Right ventricle myocardium inferior (tissue), 1 donor: Measurements from ENCODE around the gene MYCN. TPM values are rescaled to one million over a fixed set of nuclear protein-coding genes. Genes with fewer than 3 reads are reported as not detected.
"Not testable (repeated sequence)": the region's sequence is repeated elsewhere in the genome, so short reads cannot be mapped to it uniquely, and the experiment has no call there.

Experiments used
- ATAC-seq: fragments of 200-7000 bp; cut with Tn5 transposase; one replicate; pipeline ENCODE4 v1.9.1; 2020; ENCODE audit warnings: mild to moderate bottlenecking, moderate library complexity
- DNase-seq: peaks from one replicate; pipeline ENCODE4 v3.0.0; 2021; ENCODE audit errors: missing footprints
- intact Hi-C: fragments of 100-400 bp; cut with DNase I; formaldehyde crosslinking; loops from one replicate; pipeline ENCODE4 v1.11.0; 2022
- total RNA-seq: library from RNA; stranded (reverse); fragmentation: NEBNext Ultra II Directional; extraction: Animal tissue kit (Norgen Biotek cat#: 25700); gene quantifications from one replicate; pipeline ENCODE4 v1.2.1, GENCODE V29; 2021
- donor health status: DM: no; HTN: yes; CAD: no; lungs with severe emphysema.

The MYCN gene
- total RNA-seq, 1 donor from 2014 or later, result 0.54 TPM

DNA sequence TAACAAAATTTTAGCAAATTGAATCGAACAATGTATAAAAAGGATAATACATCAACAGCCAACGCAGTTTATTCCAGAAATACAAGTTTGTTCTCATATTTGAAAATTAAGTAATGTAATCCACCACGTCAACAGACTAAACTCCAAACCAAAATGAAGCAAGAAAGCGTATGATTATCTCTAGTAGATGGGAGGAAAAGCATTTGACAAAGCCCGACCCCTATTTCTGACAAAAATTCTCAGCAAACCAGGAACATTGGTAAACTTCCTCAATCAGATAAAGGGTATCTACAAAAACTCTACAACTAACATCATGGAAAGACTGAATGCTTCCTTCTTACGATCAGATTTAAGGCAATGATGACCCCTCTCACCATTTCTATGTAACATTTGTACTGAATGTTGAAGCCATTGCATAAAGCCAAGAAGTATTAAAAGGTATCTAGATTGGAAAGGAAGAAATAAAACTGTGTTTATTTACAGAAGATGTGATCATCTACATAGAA, 34.3 kb upstream of the MYCN start:
- DNase-seq, result no peak
- ATAC-seq, result no peak
- intact Hi-C loops, result no loop called here

DNA sequence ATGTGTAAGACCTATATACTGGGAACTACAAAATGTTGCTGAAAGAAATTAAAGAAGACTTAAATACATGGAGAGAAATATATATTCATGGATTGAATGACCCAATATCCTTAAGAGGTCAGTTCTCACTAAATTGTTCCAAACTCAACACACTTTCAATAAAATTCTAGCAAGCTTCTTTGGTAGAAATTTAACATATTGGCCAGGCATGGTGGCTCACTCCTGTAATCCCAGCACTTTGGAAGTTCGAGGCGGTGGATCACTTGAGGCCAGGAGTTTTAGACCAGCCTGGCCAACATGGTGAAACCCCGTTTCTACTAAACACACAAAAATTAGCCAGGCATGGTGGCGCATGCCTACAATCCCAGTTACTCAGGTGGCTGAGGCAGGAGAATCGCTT, 33.6 kb upstream of the MYCN start:
- intact Hi-C loops, result no loop called here
- no peak for DNase-seq
- ATAC-seq, result no peak

DNA sequence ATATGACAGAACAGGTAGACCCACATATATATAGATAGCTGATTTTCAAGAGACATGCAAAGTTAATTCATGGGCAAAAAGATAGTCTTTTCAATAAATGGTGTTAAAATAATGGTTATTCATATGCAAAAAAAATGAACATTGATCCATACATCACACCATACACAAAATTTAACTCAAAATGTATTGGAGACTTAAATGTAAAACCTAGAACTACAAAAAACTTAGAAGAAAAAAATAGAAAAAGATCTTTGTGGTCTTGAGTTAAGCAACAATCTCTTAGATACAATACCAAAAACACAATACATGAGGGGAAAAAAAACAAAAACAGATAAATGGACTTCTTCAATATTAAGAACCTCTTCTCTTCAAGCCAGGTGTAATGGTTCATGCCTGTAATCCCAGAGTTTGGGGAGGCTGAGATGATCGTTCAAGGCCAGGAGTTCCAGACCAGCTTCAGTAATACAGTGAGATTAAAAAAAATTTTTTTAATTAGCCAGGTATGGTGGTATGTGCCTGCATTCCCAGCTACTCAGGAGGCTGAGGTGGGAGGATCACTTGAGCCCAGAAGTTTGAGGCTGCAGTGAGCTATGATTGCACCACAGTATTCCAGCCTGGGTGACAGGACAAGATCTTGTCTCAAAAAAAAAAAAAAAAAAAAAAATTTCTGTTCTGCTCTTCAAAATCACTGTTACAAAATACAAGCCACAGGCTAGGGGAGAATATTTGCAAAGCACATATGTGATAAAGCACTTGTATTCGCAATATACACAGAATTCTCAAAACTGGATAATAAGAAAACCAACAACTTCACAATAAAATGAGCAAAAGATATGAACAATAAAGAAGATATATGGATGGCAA, 32.7 kb upstream of the MYCN start:
- no peak for DNase-seq
- no peak for ATAC-seq
- intact Hi-C loops, result no loop called here

DNA sequence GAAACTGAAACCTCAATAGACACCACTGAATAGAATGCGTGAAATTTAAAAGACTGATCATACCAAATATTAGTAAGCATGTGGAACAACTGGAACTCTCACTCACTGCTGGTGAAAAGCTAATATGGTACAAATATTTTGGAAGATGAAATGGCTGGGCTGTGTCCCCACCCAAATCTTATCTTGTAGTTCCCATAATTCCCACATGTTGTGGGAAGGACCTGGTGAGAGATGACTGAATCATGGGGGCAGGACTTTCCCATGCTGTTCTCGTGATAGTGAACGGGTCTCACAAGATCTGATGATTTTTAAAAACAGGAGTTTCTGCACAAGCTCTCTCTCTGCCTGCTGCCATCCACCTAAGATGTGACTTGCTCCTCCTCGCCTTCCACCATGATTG, 32.0 kb upstream of the MYCN start:
- no peak for DNase-seq
- no peak for ATAC-seq
- intact Hi-C loops, result no loop called here

DNA sequence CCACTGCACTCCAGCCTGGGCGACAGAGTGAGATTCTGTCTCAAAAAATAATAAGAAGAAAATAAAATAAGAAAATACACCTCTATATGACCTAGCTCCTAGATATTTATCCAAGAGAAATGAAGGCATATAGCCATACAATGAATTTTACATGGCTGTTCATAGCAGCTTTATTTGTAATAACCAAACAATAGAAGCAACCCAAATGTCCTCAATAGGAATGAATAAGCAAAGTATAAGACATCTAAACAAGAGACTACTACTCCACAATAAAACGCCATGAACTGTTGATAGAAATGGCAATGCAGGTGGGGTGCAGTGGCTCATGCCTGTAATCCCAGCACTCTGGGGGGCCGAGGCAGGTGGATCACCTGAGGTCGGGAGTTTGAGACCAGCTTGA, 31.2 kb upstream of the MYCN start:
- intact Hi-C loops, result no loop called here
- DNase-seq, result no peak
- no peak for ATAC-seq

DNA sequence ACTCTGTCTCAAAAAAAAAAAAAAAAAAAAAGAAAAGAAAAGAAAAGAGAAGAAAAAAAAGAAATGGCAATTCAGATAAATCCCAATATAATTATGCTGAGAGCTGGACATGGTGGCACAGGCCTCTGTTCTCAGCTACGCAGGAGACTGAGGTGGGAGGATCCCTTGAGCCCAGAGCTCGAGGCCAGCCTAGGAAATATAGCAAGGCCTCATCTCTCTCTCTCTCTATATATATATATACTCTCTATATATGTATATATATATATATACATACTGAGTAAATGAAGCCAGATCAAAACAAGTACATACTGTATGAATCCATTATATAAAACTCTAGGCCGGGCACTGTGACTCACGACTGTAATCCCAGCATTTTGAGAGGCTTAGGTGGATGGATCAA, 30.6 kb upstream of the MYCN start:
- intact Hi-C loops, result loop anchor here (5.0 kb wide), 2 partner anchors 177 to 272 kb away; no protein-coding TSS in a partner anchor
- ATAC-seq, result no peak
- no peak for DNase-seq

DNA sequence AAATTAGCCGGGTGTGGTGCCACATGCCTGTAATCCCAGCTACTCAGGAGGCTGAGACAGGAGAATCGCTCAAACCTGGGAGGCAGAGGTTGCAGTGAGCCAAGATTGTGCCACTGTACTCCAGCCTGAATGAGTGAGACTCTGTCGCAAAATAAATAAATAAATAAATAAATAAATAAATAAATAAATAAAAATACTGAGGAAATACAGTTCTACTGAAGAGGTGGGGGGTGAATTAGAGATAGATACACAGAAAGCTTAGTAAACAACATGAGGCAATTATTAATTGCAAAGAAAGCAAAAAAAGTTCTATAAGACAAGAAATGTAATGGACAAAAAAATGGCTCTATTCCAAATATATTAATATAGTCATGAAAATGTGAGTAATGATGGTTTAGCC, 29.1 kb upstream of the MYCN start:
- ATAC-seq, DNase-seq: not testable (repeated sequence)
- intact Hi-C loops, result loop anchor here (5.0 kb wide), 2 partner anchors 179 to 274 kb away; no protein-coding TSS in a partner anchor

DNA sequence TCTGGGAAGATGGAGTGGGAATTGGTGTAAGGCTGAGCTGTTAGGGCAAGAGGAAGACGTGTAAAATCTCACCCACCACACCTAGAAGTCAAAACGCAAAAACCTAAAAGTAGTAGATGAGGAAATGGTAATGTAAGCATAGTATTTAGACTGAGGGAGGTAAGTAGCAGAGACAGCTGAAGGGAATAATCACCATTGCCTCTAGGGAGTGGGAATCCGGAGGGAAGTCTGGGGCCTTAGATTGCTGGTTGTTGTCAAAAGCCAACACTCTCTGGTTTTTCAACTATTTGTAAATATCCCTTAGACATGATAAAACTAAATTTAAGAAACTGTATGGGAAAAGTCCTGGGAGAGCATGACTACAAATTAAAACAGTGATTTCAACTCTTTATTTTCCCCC, 28.7 kb upstream of the MYCN start:
- DNase-seq (no peak), ATAC-seq (no peak)
- intact Hi-C loops, result loop anchor here (5.0 kb wide), 2 partner anchors 179 to 274 kb away; no protein-coding TSS in a partner anchor

DNA sequence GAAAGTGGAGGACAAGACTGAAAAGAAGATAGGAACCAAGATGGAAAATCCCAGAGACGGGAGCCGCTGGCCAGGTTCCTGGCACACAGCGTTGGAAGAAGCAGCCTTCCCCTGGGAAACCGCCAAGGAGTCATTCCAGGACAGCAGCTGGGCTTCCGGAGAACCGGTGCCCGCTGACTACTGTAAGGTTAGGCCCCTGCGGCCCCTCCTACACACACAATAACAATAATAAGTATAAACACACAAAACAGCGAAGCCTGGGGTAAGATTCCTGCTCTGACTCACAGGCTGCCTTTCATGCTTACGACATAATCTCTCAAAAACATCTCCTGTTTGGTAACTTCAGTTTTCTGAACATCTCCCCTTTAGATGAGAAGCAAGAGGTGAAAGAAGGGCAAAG, 28.1 kb upstream of the MYCN start:
- no peak for DNase-seq
- intact Hi-C loops, result loop anchor here (5.0 kb wide), 2 partner anchors 180 to 275 kb away; no protein-coding TSS in a partner anchor
- ATAC-seq, result peak; percentile 72

DNA sequence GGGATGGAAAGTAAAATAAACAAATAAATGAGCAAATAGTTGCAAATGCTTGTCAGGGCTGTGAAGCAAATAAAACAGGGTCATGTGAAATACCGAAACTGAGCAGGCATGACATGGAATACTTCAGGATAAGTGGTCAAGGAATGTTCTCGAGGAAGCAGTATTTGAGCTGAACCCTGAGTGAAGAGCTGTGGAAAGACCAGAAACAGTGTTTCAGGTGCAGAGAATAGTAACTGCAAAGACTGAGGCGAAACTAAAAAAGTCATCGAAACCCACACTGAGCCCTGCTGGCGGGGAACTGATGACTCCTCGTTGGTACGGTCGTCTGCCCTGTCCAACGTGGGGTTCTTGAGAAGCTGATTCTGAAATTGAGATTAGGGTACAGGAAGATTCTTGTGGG, 27.2 kb upstream of the MYCN start:
- intact Hi-C loops, result loop anchor here (5.0 kb wide), 2 partner anchors 181 to 276 kb away; no protein-coding TSS in a partner anchor
- ATAC-seq (no peak), DNase-seq (no peak)

DNA sequence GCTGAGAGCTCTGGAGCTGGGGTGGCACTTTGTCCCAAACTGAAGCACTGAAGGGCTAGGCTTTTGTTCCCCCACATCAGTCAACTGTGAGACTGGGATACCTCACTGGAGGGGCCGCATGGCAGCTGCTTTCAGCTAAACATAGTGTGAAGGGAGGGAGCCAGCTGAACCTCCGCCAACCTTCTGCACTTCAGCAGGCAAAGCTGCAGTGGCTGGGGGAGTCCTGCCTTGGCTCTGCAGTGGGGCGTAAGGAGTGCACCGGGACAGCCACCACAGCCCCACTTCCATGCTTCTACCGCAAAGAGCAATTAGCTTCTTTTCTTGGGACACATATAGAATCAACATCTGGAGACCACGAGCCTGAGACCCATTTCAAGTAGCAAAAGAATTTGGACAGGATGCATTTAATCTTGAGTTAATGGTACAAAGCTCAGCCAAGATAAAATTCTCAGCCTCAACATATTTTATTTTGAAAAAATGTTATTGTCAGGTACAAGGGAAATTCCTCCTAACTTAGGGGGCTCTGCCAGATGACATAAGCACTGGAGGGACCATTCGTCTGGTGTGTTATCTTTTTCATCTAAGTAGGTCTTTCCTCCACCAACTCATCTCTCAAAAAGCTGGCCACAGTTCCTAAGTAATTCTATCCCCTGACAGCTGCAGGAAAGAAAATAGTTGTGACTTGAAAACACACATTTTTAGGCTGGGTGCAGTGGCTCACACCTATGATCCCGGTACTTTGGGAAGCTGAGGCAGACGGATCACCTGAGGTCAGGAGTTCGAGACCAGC, 25.6 kb upstream of the MYCN start:
- DNase-seq (peak; percentile 87), ATAC-seq (peak; percentile 91)
- intact Hi-C loops, result loop anchor here (5.0 kb wide), 2 partner anchors 182 to 277 kb away; no protein-coding TSS in a partner anchor

DNA sequence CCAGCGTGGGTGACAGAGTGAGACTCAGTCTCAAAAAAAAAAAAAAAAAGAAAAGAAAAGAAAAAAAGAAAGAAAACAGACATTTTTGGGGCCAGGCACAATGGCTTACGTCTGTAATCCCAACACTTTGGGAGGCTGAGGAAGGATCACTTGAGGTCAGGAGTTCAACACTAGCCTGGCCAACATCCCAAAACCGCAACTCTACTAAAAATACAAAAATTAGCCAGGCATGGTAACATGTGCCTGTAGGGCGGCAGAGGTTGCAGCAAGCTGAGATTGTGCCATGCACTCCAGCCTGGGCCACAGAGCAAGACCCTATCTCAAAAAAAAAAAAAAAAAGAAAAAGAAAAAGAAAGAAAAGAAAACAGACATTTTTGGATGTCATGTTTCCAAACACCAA, 24.8 kb upstream of the MYCN start:
- intact Hi-C loops, DNase-seq, ATAC-seq: not testable (repeated sequence)

DNA sequence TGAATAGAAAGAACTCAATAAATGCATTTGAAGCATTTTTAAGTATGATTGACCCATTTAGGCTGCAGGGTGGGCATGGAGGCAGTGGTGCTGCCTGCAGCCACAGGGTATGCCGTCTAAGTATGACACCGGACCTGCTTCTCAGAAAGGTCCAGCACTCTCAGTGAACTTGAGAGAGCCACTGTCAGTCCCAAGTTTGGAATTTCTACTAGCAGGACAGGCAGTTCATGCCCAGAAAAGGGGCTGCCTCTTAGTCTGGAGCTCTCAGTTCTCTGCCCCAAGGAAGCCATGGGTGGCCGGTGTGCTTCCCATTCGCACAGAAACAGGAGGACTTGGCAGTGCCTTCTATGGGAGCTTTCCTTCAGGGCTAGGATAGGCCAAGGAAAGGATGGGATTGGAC, 24.0 kb upstream of the MYCN start:
- DNase-seq (no peak), ATAC-seq (no peak)
- intact Hi-C loops, result no loop called here

DNA sequence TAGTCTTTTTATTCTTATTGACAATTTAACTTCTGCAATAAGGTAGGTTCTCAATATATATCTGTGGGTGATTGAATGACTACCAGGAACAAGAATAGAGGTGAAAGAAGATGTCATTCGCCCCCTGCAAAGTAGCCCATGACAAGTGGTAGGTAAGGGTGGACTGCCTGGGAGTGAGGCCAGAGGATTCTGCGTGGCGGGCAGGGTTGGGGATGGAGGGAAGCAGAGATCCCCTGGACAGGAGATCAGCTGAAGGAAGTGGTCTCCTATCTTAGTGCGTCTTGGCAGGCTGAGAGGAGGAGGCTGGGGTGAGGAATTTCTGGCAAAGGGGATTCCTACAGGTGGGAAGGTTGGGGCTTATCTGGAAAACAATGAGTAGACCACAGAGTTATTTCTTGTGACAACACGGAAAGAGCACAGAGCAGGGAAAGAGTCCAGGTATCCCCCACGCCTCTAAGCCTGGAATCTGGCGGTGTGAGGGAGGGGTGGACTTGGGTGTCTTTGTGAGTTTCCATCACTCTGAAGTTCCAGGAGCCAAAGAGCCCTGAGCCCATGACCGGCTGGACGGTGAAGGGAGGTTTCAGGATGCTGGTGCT, 21.5 kb upstream of the MYCN start:
- intact Hi-C loops, result no loop called here
- DNase-seq, result no peak
- ATAC-seq, result no peak

DNA sequence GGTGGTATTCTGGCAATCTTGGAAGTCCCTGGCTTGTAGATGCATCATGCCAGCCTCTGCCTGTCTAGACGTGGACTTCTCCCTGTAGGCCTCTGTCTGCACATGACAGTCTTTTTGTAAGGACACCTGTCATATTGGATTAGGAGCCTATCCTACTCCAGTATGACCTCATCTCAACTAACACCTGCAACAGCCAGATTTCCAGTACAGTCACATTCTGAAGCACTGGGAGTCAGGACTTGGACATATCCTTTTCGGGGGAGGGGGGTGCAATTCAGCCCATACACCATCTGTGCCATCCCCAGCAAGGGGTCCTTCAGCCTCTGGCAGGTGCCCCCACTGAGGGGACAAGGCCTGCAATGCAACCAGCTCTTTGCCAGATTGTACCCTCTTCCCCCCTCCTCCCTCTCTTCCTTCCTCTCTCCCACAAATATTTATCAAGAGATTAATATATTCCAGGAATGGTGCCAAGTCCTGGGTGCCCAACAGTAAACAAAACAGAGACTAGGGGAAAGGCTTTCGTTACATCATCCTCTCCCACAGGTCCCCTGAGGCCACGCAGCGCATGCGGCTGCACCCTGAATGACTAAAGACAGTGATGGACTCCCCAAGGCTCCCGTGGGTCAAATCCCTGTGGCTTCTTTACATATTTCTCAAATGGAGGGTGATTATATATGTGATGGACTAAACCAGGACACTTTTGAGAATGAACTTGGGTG, 20.5 kb upstream of the MYCN start:
- ATAC-seq (no peak), DNase-seq (no peak)
- intact Hi-C loops, result no loop called here

DNA sequence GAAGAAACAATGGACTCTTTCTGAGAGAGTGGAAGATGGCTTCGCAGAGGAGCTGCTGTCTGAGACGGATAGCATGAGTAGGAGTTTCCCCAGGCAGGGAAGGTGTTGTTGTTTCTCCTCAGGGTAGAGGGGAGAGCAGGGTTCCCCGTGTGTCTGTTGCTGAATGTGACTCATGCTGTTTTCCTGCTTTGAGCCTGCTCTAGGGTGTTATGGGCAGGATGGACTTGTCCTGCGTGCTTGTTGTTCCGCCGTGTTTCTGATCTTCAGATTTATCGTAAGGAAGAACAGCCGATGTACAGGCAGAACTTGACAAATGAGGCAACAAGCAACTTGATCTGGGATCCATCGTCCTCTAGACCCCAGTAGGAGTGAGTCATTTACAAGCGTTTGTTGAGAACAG, 19.7 kb upstream of the MYCN start:
- intact Hi-C loops, result no loop called here
- no peak for DNase-seq
- no peak for ATAC-seq

DNA sequence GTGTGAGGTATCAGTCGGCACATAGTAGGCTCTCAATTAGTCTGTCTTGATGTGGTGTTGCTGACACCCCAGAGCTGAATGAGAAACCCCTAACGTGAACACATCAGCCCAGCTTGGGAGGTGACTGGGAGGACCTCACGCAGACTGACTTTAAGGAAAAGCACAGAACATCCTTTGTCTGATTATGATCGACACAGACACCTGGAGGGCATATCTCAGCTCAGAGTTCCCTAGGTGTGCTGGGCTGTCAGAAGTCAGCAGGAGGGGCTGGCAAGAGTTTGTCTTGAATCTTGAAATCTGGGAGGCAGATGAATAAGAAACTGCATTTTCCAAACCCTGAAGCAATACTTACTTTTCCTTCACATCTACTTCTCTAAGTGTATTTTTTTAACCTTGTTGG, 16.8 kb upstream of the MYCN start:
- ATAC-seq (no peak), DNase-seq (no peak)

DNA sequence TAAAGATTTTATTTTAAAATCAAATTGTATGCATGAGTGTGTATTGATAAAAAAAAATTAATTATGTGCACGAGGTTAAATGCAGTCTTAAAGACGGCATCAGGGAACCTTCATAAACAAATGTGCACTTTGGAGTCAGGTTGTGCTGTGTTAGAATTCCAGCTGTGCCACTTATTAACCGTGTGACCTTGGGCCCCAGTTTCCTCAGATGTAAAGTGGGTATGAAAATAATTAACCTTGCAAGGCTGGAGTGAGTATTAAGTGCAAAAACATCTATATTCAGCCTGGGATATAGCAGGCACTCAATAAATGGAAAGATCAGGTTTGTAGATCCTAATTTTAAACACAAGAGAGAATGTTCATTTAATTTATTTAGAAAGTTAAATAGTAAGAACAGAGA, 14.5 kb upstream of the MYCN start:
- ATAC-seq (no peak), DNase-seq (no peak)
- intact Hi-C loops, result no loop called here

More for the DNA sequence above, 16.8 kb upstream of the MYCN start:
- intact Hi-C loops, result no loop called here

DNA sequence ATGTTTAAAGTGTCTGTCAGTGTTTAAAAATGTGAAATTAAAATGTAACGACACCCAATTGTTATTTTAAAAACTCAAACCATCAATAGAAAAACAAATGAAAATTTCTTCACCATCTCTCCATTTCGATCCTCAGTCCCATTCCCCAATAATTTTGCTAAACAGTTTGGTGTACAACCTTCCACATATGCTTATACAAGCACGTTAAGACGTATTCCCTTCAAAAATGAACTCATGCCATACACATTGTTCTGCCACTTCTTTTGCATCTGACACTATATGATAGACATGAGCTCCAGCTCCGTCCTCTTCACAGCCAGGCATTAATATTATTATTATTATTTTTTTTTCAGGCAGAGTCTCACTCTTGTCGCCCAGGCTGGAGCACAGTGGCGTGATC, 14.1 kb upstream of the MYCN start:
- ATAC-seq (no peak), DNase-seq (no peak)
- intact Hi-C loops, result no loop called here
